GM21528 (cell line): ENCODE results near the gene OTUD1.

Experiments
- ATAC-seq: cut with Tn5 transposase; IDR thresholded peaks from one replicate; pipeline ENCODE4 v1.9.1; 2021; ENCODE audit warnings: mild to moderate bottlenecking, moderate library complexity; ENCODE audit not compliant: unreplicated experiment, low FRiP score

The OTUD1 gene

DNA sequence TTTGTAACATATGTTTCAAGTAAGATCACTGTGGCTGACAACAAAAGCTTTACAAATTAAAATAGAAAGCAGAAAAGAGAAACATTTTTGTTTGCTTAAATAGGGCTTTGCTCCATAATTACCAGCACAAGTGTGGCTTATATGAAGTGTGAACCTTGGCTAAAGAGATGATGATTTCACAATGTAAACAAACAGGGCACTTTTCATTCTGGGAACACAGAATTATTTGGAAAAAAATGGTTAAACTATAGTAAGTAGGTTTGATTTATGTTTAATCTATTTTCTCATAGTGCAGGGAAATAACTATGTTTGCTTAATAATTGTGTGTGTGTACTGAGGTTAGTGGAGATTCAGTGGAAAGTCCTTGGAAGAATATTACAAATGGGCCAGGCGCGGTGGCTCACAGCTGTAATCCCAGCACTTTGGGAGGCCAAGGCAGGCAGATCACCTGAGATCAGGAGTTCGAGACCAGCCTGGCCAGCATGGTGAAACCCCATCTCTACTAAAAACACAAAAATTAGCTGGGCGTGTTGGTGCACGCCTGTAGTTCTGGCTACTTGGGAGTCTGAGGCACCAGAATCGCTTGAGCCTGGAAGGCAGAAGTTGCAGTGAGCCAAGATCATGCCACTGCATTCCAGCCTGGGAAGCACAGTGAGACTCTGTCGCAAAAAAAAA is 19.1 kb upstream of the OTUD1 start:
- ATAC-seq = no peak

DNA sequence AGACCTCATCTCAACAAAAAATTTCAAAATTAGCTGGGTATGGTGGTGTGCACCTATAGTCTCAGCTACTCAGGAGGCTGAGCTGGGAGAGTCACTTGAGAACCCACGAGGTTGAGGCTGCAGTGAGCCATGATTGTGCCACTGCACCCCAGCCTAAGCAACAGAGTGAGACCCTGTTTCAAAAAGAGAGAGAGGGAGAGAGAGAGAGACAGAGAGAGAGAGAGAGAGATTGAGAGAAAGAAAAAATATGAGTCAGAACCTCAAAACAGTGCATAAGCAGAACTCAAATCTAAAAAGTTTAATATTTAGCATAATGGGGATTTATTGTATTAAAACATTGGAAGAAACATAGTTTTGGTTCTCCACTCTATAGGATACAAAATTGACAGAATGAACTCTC is 17.5 kb upstream of the OTUD1 start:
- ATAC-seq = no peak

- ATAC-seq = no peak
These were observed 16.9 kb upstream of the OTUD1 start for GRCh38 chr10:23422003-23422411.

- ATAC-seq = no peak
These were observed 6.7 kb upstream of the OTUD1 start for GRCh38 chr10:23432166-23432565.

DNA sequence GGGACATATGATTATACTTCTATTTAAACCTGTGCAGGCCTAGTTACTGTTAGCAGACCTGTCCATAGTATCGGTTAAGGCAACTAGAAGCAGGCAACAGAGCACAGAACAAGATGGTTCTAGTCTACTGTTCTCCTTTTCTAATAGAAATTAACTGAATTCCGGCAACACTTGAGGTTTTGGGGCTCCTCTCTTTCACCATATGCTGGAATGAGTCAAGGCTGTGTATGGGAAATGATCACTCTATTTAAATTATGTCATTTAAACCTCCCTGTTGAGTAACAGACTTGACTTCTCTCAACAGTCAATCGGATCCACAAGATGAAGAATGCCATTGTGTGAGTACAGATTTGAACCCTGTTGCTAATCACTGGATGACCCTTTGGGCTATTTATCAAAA is 6.2 kb upstream of the OTUD1 start:
- no peak for ATAC-seq

DNA sequence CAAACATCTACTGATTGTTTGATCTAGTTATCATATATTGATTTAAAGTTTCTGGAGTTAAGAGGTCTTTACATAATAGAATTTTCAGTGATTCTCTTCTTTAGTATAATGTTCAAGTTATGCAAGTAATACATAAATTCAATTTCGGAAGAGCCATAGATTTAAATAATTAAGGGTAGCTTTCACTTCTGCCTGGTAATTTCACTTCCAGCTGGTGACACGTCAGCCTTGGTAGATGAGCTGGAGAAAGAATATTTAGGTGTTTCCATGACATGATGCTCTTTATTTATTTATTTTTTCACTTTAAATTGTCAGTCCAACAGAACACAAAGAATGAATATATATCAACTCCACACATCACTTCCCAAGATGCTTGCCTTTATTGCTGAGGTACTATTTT is 5.2 kb upstream of the OTUD1 start:
- ATAC-seq = no peak

DNA sequence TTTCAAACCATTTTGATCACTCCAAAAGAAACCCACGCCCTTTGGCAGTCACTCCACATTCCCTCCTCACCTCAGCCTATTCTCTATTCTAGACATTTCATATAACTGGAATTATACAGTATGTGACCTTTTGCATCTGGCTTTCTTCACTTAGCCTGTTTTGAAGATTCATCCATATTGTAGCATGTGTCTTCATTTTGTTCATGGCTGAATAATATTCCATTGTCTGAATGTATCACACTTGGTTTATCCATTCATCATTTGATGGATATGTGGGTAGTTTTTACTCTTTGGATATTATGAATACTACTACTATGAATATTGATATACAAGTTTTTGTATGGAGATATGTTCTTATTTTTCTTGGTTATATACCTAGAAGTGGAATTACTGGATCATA is 3.5 kb upstream of the OTUD1 start:
- no peak for ATAC-seq

- no peak for ATAC-seq
These were observed 1.9 kb upstream of the OTUD1 start for GRCh38 chr10:23436983-23437382.

- no peak for ATAC-seq
These were observed 820 bp upstream of the OTUD1 start for GRCh38 chr10:23437963-23438546.

DNA sequence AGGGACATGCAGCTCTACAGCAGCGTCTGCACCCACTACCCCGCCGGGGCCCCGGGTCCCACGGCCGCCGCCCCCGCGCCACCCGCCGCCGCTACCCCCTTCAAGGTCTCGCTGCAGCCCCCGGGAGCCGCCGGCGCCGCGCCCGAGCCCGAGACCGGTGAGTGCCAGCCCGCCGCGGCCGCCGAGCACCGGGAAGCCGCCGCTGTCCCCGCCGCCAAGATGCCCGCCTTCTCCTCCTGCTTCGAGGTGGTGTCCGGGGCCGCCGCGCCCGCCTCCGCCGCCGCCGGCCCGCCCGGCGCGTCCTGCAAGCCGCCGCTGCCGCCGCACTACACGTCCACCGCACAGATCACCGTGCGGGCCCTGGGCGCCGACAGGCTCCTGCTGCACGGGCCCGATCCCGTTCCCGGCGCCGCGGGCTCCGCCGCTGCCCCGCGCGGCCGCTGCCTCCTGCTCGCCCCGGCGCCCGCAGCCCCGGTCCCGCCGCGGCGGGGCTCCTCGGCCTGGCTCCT is 631 bp downstream of the OTUD1 start:
- ATAC-seq = peak; percentile 17

- ATAC-seq = peak; percentile 28
These were observed 1.4 kb downstream of the OTUD1 start for GRCh38 chr10:23439961-23440889.

DNA sequence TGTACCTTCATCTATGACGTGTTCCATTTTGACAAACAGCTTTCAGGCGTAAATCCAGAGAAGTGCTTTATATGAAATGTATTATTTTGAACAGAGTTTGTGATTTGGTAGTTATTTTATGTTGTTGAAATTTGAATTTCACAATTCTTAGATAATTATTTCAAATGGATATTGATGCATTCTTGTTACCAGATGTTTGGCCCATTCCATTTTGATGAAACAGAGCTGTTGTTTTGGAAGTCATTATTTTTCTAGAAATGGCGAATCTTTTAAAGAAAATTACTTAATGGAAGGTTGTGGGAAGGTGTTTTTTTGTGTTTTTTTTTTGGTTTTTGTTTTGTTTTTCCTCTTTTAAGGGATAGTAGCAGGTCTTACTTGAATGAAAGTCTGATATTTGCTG is 2.4 kb downstream of the OTUD1 start:
- ATAC-seq = no peak

DNA sequence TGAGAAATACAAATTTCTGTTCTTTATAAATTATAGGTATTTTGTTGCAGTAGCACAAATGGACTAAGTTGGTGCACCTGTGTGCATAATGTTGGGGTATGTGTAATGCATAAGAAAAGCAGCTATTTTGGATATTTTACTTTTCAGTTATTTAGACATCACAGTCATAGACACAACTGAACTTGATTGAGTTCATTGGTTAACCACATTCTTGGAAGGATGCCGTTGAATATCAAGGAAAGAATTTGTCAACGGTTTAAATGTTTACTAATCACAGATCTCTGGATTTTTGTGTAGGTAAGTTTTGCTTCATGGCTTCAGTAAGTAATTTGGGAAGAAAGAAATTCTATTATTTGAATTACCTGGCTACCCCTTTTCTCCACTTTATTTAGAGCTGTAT is 4.1 kb downstream of the OTUD1 start:
- ATAC-seq = no peak

DNA sequence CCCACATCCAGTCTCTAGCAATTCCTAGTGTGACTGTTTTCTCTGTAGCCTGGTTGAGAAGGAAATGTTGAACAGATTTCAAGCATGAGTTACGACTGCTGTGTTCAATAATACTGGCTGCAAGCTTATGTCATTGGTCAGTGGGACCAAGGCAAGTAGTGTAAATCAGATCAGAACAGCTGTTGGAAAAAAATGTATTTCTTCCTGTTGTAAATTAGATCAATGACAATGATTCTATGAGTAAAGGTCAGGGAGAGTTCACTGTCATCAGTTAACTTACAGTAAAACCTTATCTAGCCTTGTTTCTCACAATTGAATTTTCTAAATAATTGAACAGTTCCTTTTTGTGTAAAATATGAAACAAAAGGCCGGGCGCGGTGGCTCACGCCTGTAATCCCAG is 6.7 kb downstream of the OTUD1 start:
- no peak for ATAC-seq

DNA sequence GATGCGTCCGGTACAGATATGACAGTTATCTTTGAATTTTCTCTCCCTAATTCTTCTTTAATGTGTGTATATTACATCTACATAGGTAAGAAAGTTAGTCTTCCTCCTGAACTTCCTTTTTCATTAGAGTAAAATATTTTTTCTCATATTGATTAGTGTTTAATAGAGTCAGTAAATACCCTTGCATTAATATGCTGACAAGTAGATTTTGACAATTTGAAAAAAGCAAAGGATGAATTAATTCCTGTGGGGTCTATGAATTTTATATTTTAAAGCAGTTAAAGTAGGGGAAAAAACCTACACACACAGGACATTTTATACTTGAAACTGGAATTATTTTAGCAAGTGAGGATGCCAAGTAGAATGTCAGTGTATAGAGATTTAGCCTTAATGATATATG is 9.4 kb downstream of the OTUD1 start:
- ATAC-seq = no peak

- ATAC-seq = peak; percentile 91
These were observed 10.1 kb downstream of the OTUD1 start for GRCh38 chr10:23448802-23449570.

GRCh38 chr10:23452033-23452655 is 13.3 kb downstream of the OTUD1 start:
- ATAC-seq = no peak

DNA sequence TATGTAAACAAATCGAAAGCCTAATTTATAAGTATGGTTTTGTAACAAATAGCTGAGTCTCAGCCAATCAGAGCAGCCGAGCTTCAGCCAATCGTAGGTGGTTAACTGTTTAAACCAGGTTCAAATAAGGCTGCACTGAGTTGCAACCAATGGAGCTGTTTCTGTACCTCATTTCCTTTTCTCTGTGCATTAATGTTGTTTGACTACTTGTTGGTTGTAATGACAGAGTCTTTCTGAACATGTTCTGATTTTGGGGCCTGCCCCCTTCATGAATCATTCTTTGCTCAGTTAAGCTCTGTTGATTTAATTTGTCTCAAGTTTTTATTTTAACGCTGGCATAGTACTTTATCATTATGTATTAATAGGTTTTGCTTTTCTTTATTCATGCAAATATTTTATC is 14.6 kb downstream of the OTUD1 start:
- ATAC-seq = no peak

GRCh38 chr10:23457632-23458417 is 18.9 kb downstream of the OTUD1 start:
- ATAC-seq = no peak
